Neural cell (in vitro differentiated cells): ENCODE results near the gene KLK10. TPM values are rescaled to one million over a fixed set of nuclear protein-coding genes. Genes with fewer than 3 reads are reported as not detected.

Source experiments
- H2AFZ ChIP-seq: fragments of 200-600, 300-800 bp; sonication (generic), shearing (Covaris generic); 2 replicates; pipeline ENCODE4 v1.6.0; 2014; ENCODE audit warnings: low read depth, mild to moderate bottlenecking, antibody characterized with exemption, low read length, moderate library complexity
- H3F3A ChIP-seq: fragments of 200-600 bp; shearing (Covaris generic); 2 replicates; pipeline ENCODE4 v1.6.1; 2016; ENCODE audit warnings: mild to moderate bottlenecking, moderate library complexity, mixed read lengths, antibody characterized with exemption, low read length; ENCODE audit not compliant: insufficient read depth, poor library complexity, severe bottlenecking
- H3K27ac ChIP-seq: fragments of 200-600, 300-800 bp; sonication (generic), shearing (Covaris generic); 2 replicates; pipeline ENCODE4 v1.5.1; 2014; ENCODE audit warnings: mild to moderate bottlenecking, low read length, moderate library complexity
- H3K27me3 ChIP-seq: fragments of 300-800, 200-600 bp; sonication (generic), shearing (Covaris generic); 2 replicates; pipeline ENCODE4 v1.6.0; 2014; ENCODE audit warnings: mild to moderate bottlenecking, low read depth, low read length, moderate library complexity; ENCODE audit not compliant: insufficient read depth
- H3K36me3 ChIP-seq: fragments of 300-800, 200-600 bp; sonication (generic), shearing (Covaris generic); 2 replicates; pipeline ENCODE4 v1.5.1; 2014; ENCODE audit warnings: mild to moderate bottlenecking, antibody characterized with exemption, low read length, moderate library complexity; ENCODE audit not compliant: insufficient read depth
- H3K4me2 ChIP-seq: fragments of 300-800, 200-600 bp; sonication (generic), shearing (Covaris generic); 2 replicates; pipeline ENCODE4 v1.6.0; 2014; ENCODE audit warnings: mild to moderate bottlenecking, low read length
- H3K4me3 ChIP-seq: fragments of 300-800, 200-600 bp; sonication (generic), shearing (Covaris generic); 2 replicates; pipeline ENCODE4 v1.5.1; 2014; ENCODE audit warnings: mild to moderate bottlenecking, low read length, moderate library complexity
- H3K79me2 ChIP-seq: fragments of 200-600 bp; shearing (Covaris generic); replicated peaks from 2 replicates; pipeline ENCODE4 v1.6.0; 2014; ENCODE audit warnings: mild to moderate bottlenecking, low read length, moderate library complexity; ENCODE audit not compliant: insufficient read depth
- H3K9ac ChIP-seq: fragments of 300-800, 200-600 bp; sonication (generic), shearing (Covaris generic); 2 replicates; pipeline ENCODE4 v1.6.1; 2016; ENCODE audit warnings: mild to moderate bottlenecking, low read length, mixed read lengths
- H3K9me2 ChIP-seq: fragments of 200-600 bp; shearing (Covaris generic); 2 replicates; pipeline ENCODE4 v1.6.1; 2016; ENCODE audit warnings: mild to moderate bottlenecking, low read length, mixed read lengths; ENCODE audit not compliant: insufficient read depth
- H3K9me3 ChIP-seq: fragments of 200-600, 300-800 bp; sonication (generic), shearing (Covaris generic); 2 replicates; pipeline ENCODE4 v1.6.1; 2016; ENCODE audit warnings: mild to moderate bottlenecking, mixed run types, low read length, moderate library complexity, mixed read lengths
- H4K20me1 ChIP-seq: fragments of 200-600 bp; shearing (Covaris generic); 2 replicates; pipeline ENCODE4 v1.6.1; 2016; ENCODE audit warnings: mild to moderate bottlenecking, mixed run types; ENCODE audit not compliant: insufficient read depth
- EP300 ChIP-seq: fragments of 450-650 bp; conservative IDR thresholded peaks from 2 replicates; pipeline ENCODE4 v1.6.1; 2014; ENCODE audit warnings: antibody characterized with exemption, mild to moderate bottlenecking, moderate library complexity; ENCODE audit not compliant: poor library complexity, severe bottlenecking
- EZH2 ChIP-seq: fragments of 200-600, 300-800 bp; shearing (Covaris generic), sonication (generic); IDR thresholded peaks from 2 replicates; pipeline ENCODE4 v1.6.1; 2014; ENCODE audit warnings: antibody characterized with exemption, low read length, borderline replicate concordance, mild to moderate bottlenecking; ENCODE audit not compliant: insufficient read depth, poor library complexity, severe bottlenecking
- MXI1 ChIP-seq: fragments of 450-650 bp; conservative IDR thresholded peaks from 2 replicates; pipeline ENCODE4 v1.6.1; 2014; ENCODE audit warnings: antibody characterized with exemption, mild to moderate bottlenecking; ENCODE audit not compliant: poor library complexity, severe bottlenecking
- POLR2AphosphoS5 ChIP-seq: IDR thresholded peaks from 2 replicates; pipeline ENCODE4 v1.6.1; 2012
- RAD21 ChIP-seq: fragments of 450-650 bp; conservative IDR thresholded peaks from 2 replicates; pipeline ENCODE4 v1.6.1; 2014; ENCODE audit warnings: antibody characterized with exemption, mild to moderate bottlenecking, moderate library complexity
- SMC3 ChIP-seq: fragments of 450-650 bp; conservative IDR thresholded peaks from 2 replicates; pipeline ENCODE4 v1.6.1; 2014; ENCODE audit warnings: antibody characterized with exemption, mild to moderate bottlenecking, moderate library complexity; ENCODE audit not compliant: poor library complexity
- TAF1 ChIP-seq: IDR thresholded peaks from 2 replicates; pipeline ENCODE4 v1.6.1; 2012; ENCODE audit warnings: low read depth
- polyA plus RNA-seq: library from polyadenylated mRNA; depleted of rRNA; stranded (reverse); fragments of >200 nt; gene quantifications from 2 replicates; pipeline ENCODE4 v1.2.3, GENCODE V29; 2014
- TF ChIP-seq, protein P1 (sequence below): IDR thresholded peaks from 2 replicates; pipeline ENCODE4 v1.6.1; 2012; ENCODE audit warnings: borderline replicate concordance
- TF ChIP-seq, protein P2 (sequence below): fragments of 450-650 bp; IDR thresholded peaks from 2 replicates; pipeline ENCODE4 v1.5.1; 2014; ENCODE audit warnings: antibody characterized with exemption, mild to moderate bottlenecking, moderate library complexity; ENCODE audit not compliant: poor library complexity, severe bottlenecking

Gene KLK10
- polyA plus RNA-seq, 1 donor from 2014 or later, result 0.73 TPM

DNA sequence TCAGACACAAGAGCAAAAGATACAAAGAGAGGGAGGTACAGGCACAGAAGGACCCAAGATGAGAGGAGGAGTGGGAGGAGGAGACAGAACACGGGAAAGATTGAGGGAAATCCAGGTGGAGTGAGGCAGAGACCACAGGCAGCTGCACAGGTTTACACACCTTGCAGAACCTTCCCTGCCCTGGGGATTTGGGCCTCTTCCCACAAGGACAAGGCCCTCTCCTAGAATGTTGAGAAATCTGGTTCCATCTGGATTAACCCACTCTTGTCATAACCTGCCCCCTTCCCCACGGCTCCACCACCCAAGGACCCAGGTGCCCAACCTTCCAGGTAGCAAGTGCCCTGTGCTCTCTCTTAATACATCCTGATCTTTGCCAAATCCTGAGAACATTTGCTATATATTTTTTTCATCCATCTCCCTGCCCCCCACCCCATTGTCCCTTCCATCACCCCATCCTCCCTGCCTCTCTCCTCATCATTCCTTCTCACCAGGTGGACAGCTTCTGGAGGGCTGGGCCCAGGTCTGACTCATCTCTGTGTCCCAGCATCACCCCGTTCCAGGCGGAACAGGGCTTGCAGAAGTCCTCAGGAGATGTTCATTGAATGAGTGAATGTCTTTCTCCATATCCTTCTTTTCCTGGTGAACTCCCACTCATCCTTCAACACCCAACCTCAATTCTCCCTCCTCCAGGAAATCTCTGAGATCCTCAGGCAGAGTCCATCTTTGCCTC lies 9.3 kb downstream of the KLK10 start:
- Histone ChIP-seq H3K36me3 (no peaks in the 10 kb centered on the region), H3K4me2 (no peak overlapping the region), H3K27ac (no peak overlapping the region), H3K4me3 (no peak overlapping the region), H3K27me3 (peaks cover under 1% of the 10 kb centered on the region), H3K79me2 (no peaks in the 10 kb centered on the region), H4K20me1 (no peaks in the 10 kb centered on the region), H2AFZ (no peak overlapping the region), H3F3A (no peaks in the 10 kb centered on the region), H3K9ac (no peak overlapping the region), H3K9me3 (no peaks in the 10 kb centered on the region), H3K9me2 (no peaks in the 10 kb centered on the region)
- TF ChIP-seq SMC3 (no peak), EZH2 (no peak), MXI1 (no peak), TAF1 (no peak), EP300 (no peak), POLR2AphosphoS5 (no peak), RAD21 (no peak)
- TF ChIP-seq, protein P1, sequence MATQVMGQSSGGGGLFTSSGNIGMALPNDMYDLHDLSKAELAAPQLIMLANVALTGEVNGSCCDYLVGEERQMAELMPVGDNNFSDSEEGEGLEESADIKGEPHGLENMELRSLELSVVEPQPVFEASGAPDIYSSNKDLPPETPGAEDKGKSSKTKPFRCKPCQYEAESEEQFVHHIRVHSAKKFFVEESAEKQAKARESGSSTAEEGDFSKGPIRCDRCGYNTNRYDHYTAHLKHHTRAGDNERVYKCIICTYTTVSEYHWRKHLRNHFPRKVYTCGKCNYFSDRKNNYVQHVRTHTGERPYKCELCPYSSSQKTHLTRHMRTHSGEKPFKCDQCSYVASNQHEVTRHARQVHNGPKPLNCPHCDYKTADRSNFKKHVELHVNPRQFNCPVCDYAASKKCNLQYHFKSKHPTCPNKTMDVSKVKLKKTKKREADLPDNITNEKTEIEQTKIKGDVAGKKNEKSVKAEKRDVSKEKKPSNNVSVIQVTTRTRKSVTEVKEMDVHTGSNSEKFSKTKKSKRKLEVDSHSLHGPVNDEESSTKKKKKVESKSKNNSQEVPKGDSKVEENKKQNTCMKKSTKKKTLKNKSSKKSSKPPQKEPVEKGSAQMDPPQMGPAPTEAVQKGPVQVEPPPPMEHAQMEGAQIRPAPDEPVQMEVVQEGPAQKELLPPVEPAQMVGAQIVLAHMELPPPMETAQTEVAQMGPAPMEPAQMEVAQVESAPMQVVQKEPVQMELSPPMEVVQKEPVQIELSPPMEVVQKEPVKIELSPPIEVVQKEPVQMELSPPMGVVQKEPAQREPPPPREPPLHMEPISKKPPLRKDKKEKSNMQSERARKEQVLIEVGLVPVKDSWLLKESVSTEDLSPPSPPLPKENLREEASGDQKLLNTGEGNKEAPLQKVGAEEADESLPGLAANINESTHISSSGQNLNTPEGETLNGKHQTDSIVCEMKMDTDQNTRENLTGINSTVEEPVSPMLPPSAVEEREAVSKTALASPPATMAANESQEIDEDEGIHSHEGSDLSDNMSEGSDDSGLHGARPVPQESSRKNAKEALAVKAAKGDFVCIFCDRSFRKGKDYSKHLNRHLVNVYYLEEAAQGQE, result no peak
- TF ChIP-seq, protein P2, sequence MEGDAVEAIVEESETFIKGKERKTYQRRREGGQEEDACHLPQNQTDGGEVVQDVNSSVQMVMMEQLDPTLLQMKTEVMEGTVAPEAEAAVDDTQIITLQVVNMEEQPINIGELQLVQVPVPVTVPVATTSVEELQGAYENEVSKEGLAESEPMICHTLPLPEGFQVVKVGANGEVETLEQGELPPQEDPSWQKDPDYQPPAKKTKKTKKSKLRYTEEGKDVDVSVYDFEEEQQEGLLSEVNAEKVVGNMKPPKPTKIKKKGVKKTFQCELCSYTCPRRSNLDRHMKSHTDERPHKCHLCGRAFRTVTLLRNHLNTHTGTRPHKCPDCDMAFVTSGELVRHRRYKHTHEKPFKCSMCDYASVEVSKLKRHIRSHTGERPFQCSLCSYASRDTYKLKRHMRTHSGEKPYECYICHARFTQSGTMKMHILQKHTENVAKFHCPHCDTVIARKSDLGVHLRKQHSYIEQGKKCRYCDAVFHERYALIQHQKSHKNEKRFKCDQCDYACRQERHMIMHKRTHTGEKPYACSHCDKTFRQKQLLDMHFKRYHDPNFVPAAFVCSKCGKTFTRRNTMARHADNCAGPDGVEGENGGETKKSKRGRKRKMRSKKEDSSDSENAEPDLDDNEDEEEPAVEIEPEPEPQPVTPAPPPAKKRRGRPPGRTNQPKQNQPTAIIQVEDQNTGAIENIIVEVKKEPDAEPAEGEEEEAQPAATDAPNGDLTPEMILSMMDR, result no peak

DNA sequence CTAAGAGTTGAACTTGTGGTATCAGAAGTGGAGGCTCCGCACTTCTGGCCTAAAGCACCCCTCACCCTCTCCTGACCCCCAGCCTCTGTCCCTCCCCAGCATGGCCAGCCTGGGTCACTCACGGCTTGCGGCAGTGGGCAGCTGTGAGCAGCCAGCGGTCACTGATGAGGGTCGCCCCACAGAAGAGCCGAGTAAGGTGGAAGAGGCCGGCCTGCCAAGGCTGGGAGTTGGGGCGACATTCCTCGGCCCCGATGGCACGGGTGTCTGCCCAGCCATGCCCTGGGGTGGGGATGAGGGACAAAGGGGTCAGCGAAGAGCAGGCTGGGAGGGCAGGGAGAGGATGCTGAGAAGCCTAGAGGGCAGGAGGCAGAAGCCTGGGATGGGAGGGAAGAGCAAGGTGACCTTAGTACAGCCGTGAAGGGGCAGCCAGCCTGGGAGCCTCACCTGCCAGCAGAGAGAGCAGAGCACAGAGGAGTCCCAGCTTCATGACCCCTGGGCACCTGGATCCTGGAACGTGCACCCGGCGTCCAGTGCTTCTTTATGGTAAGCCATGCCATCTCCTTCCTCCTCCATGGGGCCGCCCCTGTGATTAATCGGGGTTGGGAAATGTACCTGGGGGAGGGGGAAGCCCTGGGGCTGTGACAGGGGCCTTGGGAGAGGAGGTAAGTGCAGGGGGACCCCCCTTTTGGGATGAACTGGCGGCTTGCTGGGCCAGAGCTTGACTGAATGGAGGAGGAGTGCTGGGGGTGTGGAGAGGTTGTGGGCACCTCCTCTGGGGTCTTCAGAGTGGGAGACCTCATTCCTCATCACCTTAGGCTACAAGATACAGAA lies 10.2 kb downstream of the KLK10 start:
- TF ChIP-seq, protein P2, result no peak
- TF ChIP-seq MXI1, result no peak
- TF ChIP-seq RAD21, result no peak
- TF ChIP-seq, protein P1, result no peak
- TF ChIP-seq TAF1, result no peak
- TF ChIP-seq EP300, result no peak
- no peak for TF ChIP-seq POLR2AphosphoS5
- TF ChIP-seq SMC3, result no peak
- TF ChIP-seq EZH2, result no peak
- H2AFZ ChIP-seq, result no peak overlapping the region
- no peak overlapping the region for H3K4me2 ChIP-seq
- no peaks in the 10 kb centered on the region for H3K79me2 ChIP-seq
- no peaks in the 10 kb centered on the region for H4K20me1 ChIP-seq
- H3K27me3 ChIP-seq, result no peaks in the 10 kb centered on the region
- H3K36me3 ChIP-seq, result no peaks in the 10 kb centered on the region
- no peak overlapping the region for H3K27ac ChIP-seq
- no peak overlapping the region for H3K9ac ChIP-seq
- no peaks in the 10 kb centered on the region for H3F3A ChIP-seq
- no peak overlapping the region for H3K4me3 ChIP-seq
- no peaks in the 10 kb centered on the region for H3K9me2 ChIP-seq
- H3K9me3 ChIP-seq, result no peaks in the 10 kb centered on the region
